ACHN (cell line): Measurements from ENCODE around the gene HSD11B2.

ENCODE experiments used
- DNase-seq: peaks from one replicate; pipeline ENCODE4 v3.0.0-alpha.2; 2015
- in situ Hi-C: cut with HindIII; loops from 2 replicates; pipeline ENCODE4 v1.10.0; 2017; ENCODE audit warnings: low sequenced_read_pairs, low pct_ligation_motif_present, low pct_unique_long_range_greater_than_20kb

The HSD11B2 gene

GRCh38 chr16:67486805-67487204 is 55.9 kb downstream of the HSD11B2 start:
- in situ Hi-C loops: no loop called here
- no peak for DNase-seq
